NCI-H446 treated with DMSO at 0.1 percent for 48 hours (cell line): Measurements from ENCODE around the gene RAET1G.
"Not testable (repeated sequence)": the region's sequence is repeated elsewhere in the genome, so short reads cannot be mapped to it uniquely, and the experiment has no call there.

ENCODE experiments used
- DNase-seq: peaks from one replicate; lab custom pipeline; 2025; lab: John Stamatoyannopoulos, UW

RAET1G gene

DNA sequence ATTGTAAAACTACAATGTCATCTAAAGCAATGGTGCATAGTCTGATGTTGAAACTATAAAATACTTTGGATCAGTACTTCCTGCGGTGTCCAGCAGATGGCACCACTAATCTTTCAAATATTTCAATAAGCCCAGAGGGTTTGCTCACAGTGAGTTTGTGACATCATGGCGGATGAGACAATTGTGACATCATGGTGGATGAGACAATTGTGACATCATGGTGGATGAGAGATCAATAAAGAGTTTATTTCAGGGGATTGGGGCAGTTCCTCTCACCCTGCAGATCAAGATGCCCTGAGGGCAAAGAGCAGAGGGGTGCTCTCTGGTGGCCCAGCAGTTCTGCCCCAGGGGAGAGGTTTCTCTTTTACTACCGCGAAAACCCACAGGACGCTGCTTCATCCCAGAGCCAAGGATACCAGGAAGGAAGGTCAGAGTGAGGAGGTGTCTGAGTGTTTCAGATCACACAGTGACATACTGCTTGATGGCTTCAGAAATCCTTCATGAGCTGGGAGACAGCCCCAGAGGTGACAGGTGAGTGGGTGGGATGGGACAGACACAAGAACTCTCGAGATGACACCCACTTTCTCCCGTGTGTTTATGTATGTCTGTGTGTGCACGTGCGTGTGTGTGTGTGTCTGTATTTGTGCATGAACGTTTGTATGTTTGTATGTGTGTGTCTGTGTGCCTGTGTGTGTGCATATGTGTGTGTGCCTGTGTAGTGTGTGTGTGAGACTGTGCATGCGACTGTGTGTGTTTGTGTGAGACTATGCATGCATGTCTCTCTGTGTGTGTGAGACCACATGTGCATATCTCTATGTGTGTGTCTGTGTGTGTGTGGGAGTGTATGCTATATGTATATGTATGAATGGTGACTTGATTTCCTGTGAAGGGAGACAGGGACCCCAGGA lies 11.6 kb upstream of the RAET1G start:
- DNase-seq = no peak

GRCh38 chr6:149933461-149933860 lies 10.5 kb upstream of the RAET1G start:
- DNase-seq = no peak

DNA sequence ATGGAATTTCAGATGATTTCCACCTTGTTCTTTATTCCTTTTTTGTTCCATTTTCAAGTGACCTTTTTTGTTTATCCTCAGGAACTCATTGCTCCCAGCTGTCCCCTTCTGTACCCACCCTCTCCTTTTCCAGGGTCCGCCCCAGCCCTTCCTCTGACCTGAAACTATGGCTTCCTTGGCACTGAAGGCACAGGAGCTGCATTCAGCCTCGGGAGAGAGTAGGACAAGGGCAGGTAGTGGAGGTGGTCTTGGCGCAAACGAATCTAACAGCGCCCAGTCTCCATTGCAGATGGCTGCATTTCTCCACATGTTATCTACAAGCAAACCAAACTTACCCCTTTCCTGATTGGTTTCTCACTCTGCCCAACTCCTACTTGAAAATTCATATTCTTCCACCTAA lies 10.1 kb upstream of the RAET1G start:
- DNase-seq = no peak

GRCh38 chr6:149931501-149931900 lies 8.6 kb upstream of the RAET1G start:
- no peak for DNase-seq

GRCh38 chr6:149929422-149929821 lies 6.5 kb upstream of the RAET1G start:
- DNase-seq = no peak

- not testable (repeated sequence) for DNase-seq
Observed at GRCh38 chr6:149927025-149927424, 4.1 kb upstream of the RAET1G start.

GRCh38 chr6:149925974-149926777 lies 3.3 kb upstream of the RAET1G start:
- no peak for DNase-seq

GRCh38 chr6:149925253-149925973 lies 2.5 kb upstream of the RAET1G start:
- DNase-seq = no peak

GRCh38 chr6:149924933-149925252 lies 2.0 kb upstream of the RAET1G start:
- DNase-seq = no peak

- no peak for DNase-seq
Observed at GRCh38 chr6:149924206-149924932, 1.4 kb upstream of the RAET1G start.

GRCh38 chr6:149923327-149923986 lies 536 bp upstream of the RAET1G start:
- DNase-seq = no peak

DNA sequence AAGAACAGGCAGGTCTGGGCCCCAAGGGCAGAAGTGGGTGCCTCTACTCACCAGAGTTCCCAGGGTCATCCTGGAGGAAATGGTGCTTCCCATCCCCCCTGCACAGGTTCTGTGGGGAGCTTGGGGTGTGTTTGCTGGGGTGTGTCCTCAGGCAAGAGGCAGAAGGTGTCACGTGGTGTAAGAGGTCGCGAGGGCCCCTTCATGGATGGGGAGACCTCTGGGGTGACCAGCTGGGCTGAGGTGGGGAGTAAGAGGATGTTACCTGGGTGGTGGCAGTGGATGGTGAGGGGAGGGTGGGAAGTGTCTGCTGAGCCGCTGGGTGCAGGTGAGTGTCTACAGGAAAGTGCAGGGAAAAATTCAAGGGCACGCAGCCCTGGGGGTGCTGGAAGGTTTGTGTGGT lies 830 bp downstream of the RAET1G start:
- DNase-seq = not testable (repeated sequence)

- no peak for DNase-seq
Observed at GRCh38 chr6:149921361-149921760, 1.6 kb downstream of the RAET1G start.

- no peak for DNase-seq
Observed at GRCh38 chr6:149919834-149920225, 3.1 kb downstream of the RAET1G start.

- DNase-seq = not testable (repeated sequence)
Observed at GRCh38 chr6:149919126-149919833, 3.6 kb downstream of the RAET1G start.

GRCh38 chr6:149918151-149918905 lies 4.6 kb downstream of the RAET1G start:
- no peak for DNase-seq

- no peak for DNase-seq
Observed at GRCh38 chr6:149917679-149918078, 5.2 kb downstream of the RAET1G start.

DNA sequence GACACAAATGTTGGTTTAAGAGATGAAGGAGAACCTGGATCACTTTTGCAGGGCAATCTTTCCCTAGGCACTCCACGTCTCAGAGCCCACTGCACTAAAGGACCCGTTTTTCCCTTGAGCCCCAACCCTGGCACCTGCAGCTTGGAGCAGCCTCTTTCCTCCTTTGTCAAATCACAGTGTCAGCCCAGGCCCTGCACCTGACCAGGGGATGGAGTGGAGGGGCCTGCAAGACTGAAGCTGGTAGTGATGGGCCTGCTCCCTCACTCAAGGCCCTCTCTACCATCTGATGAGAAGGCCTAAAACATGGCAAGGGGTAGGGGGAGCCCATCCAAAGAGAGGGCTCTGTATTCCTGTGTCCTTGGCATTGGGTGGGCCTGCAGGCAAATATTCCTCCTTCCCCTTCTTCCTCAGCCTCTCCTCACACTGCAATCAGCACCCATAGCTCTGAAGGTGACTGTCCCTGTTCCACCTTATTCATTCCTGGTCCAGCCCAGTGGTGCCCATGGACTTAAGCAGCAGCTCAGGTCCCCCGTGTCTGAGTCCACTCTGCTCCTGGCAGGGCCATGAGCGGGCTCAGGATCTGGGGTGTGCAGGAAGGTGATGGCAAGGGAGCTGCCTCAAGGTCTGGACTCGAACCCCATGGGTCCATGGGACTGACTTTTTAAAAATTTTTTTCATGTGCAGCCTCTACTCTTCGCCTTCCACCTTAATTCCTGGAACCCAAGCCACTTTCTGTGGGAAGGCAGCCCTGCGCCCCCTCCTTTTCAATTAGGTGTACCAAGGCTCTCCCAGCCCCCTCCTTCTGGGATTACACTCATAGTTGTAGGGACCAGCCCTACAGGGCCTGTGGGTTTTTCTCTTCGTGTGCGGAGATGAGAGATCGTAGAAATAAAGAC lies 6.7 kb downstream of the RAET1G start:
- DNase-seq = no peak
